BLaER1 (cell line): ENCODE results near the gene IDH2.

Experiments
- H3K27ac ChIP-seq: shearing (Covaris generic); formaldehyde crosslinking; 2 replicates; pipeline ENCODE4 v1.8.1; 2022
- H3K27me3 ChIP-seq: shearing (Covaris generic); formaldehyde crosslinking; 2 replicates; pipeline ENCODE4 v1.8.1; 2022
- H3K36me3 ChIP-seq: shearing (Covaris generic); formaldehyde crosslinking; 2 replicates; pipeline ENCODE4 v1.8.1; 2022
- H3K4me1 ChIP-seq: shearing (Covaris generic); formaldehyde crosslinking; 2 replicates; pipeline ENCODE4 v1.8.1; 2022
- H3K4me2 ChIP-seq: shearing (Covaris generic); formaldehyde crosslinking; 2 replicates; pipeline ENCODE4 v1.8.1; 2022
- H3K4me3 ChIP-seq: shearing (Covaris generic); formaldehyde crosslinking; 2 replicates; pipeline ENCODE4 v1.8.1; 2022
- H3K9ac ChIP-seq: shearing (Covaris generic); formaldehyde crosslinking; 2 replicates; pipeline ENCODE4 v1.8.1; 2022
- H3K9me3 ChIP-seq: shearing (Covaris generic); formaldehyde crosslinking; 2 replicates; pipeline ENCODE4 v1.8.1; 2022
- H4K20me1 ChIP-seq: shearing (Covaris generic); formaldehyde crosslinking; 2 replicates; pipeline ENCODE4 v1.8.1; 2022
- Cebpa-rat ChIP-seq: shearing (Covaris generic); IDR thresholded peaks from 2 replicates; pipeline ENCODE4 v1.8.1; 2022

IDH2 gene

DNA sequence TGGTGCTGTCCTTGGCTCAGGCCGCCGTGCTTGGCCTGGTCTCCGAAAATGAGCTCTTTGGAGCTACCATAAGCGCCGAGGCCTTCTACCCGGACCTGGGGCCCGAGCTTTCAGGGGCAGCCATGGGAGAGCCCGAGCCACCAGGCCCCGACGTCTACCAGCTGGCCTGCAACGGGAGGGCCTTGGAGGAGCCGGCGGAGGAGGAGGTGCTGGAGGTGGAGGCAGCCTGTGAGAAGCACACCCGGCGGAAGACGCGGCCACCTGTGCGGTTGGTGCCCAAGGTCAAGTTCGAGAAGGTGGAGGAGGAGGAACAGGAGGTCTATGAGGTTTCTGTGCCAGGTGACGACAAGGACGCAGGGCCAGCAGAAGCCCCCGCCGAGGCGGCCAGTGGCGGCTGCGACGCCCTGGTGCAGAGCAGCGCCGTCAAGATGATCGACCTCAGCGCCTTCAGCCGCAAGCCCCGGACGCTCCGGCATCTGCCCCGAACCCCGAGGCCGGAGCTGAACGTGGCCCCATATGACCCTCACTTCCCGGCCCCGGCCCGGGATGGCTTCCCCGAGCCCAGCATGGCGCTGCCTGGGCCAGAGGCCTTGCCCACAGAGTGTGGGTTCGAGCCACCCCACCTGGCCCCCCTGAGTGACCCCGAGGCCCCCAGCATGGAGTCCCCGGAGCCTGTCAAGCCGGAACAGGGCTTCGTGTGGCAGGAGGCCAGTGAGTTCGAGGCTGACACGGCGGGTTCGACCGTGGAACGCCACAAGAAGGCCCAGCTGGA is 34.9 kb downstream of the IDH2 start:
- Histone ChIP-seq H3K36me3 (peaks cover 39% of the 10 kb centered on the region), H3K4me2 (no peak overlapping the region), H3K27me3 (no peaks in the 10 kb centered on the region), H4K20me1 (0 out of 2 replicates have a peak, but pooled peaks cover under 1% of the 10 kb centered on the region), H3K9me3 (no peaks in the 10 kb centered on the region), H3K9ac (no peak overlapping the region), H3K4me3 (no peak overlapping the region), H3K4me1 (peaks cover 71% of the 10 kb centered on the region), H3K27ac (peak overlapping the region; percentile 40)
- no peak for TF ChIP-seq Cebpa-rat

DNA sequence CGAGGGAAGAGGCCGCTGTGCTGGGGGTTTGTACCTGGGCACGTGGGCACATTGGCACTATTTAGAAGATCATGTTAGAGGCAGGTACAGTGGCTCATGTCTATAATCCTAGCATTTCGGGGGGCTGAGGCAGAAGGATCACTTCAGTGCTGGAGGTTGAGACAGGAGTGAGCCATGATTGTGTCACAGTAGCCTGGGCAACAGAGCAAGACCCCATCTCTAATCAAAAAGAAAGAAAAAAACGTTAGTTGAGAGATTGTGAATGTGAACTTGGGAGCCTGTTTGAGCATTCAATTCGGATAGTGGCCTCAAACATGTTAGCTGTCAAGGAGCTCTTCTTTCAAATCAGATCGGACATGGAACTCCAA is 36.6 kb downstream of the IDH2 start:
- H3K27ac ChIP-seq: peak overlapping the region; percentile 94
- peaks cover 33% of the 10 kb centered on the region for H3K36me3 ChIP-seq
- H3K4me3 ChIP-seq: no peak overlapping the region
- H4K20me1 ChIP-seq: no peaks in the 10 kb centered on the region
- H3K4me2 ChIP-seq: peak overlapping the region; percentile 88
- H3K9me3 ChIP-seq: no peaks in the 10 kb centered on the region
- no peaks in the 10 kb centered on the region for H3K27me3 ChIP-seq
- peaks cover 73% of the 10 kb centered on the region for H3K4me1 ChIP-seq
- peak overlapping the region; percentile 80 for H3K9ac ChIP-seq
- TF ChIP-seq Cebpa-rat: no peak

GRCh38 chr15:90064911-90065681 is 37.2 kb downstream of the IDH2 start:
- H3K36me3 ChIP-seq: peaks cover 33% of the 10 kb centered on the region
- peak overlapping the region; percentile 56 for H3K4me3 ChIP-seq
- no peak for TF ChIP-seq Cebpa-rat
- H3K4me2 ChIP-seq: peak overlapping the region; percentile 88
- H4K20me1 ChIP-seq: no peaks in the 10 kb centered on the region
- no peaks in the 10 kb centered on the region for H3K9me3 ChIP-seq
- H3K27ac ChIP-seq: peak overlapping the region; percentile 94
- H3K4me1 ChIP-seq: peaks cover 73% of the 10 kb centered on the region
- peak overlapping the region; percentile 80 for H3K9ac ChIP-seq
- H3K27me3 ChIP-seq: no peaks in the 10 kb centered on the region

DNA sequence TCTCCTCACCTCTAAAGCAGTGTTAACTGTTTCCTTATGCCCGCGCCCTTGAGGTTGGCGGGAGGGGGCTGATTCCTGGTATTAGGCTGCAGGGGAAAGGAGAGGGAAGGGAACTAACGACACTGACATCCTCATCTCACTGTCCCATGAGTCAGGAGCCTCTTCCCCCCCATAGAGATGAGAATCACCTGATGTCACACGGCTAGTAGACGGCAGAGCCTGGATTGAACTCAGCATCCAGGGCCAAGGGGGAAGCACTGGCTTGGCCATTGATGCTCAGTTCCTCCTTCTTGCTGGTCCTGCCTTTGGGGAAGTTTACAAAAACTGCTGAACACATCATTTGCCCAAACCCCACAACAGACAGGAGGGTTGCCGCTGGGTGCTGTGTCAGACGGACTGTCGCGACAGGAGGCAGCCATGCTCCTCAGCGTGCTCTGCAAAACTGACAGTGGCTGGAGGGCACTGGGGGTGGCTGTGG is 38.5 kb downstream of the IDH2 start:
- H3K27ac ChIP-seq: peak overlapping the region; percentile 94
- peak overlapping the region; percentile 75 for H3K9ac ChIP-seq
- H3K36me3 ChIP-seq: peaks cover 23% of the 10 kb centered on the region
- peak overlapping the region; percentile 88 for H3K4me2 ChIP-seq
- no peak for TF ChIP-seq Cebpa-rat
- H3K4me1 ChIP-seq: peaks cover 76% of the 10 kb centered on the region
- no peak overlapping the region for H3K4me3 ChIP-seq
- H3K27me3 ChIP-seq: no peaks in the 10 kb centered on the region
- no peaks in the 10 kb centered on the region for H4K20me1 ChIP-seq
- no peaks in the 10 kb centered on the region for H3K9me3 ChIP-seq

- H3K27ac ChIP-seq: peak overlapping the region; percentile 94
- H3K4me3 ChIP-seq: no peak overlapping the region
- H3K4me2 ChIP-seq: peak overlapping the region; percentile 88
- H3K27me3 ChIP-seq: no peaks in the 10 kb centered on the region
- peaks cover 16% of the 10 kb centered on the region for H3K36me3 ChIP-seq
- peak overlapping the region; percentile 75 for H3K9ac ChIP-seq
- H3K4me1 ChIP-seq: peaks cover 83% of the 10 kb centered on the region
- no peaks in the 10 kb centered on the region for H4K20me1 ChIP-seq
- H3K9me3 ChIP-seq: no peaks in the 10 kb centered on the region
- no peak for TF ChIP-seq Cebpa-rat
These were observed 39.1 kb downstream of the IDH2 start for GRCh38 chr15:90062973-90063769.

DNA sequence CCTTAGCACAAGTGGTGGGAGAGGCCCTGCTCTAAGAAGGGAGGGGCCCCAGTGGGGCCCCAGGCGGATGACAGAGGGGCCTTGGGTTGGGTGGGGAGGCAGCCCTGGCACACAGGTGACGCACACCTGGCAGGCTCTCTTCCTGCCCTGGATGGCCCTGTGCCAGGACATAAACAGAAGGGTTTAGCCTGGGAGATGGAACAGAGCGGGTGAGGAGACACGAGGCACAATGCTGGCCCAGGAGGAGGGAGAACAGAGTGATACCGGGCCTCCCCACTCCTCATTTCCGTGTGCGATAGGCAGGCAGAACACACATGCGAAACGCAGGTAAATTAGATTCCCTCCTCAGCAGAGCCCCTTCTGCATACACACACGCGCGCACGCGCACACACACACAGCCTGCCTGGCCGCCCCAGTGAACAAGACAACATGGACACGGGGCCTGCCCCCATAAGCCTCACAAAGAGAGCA is 39.8 kb downstream of the IDH2 start:
- Histone ChIP-seq H3K4me2 (peak overlapping the region; percentile 88), H3K27me3 (no peaks in the 10 kb centered on the region), H3K4me1 (peaks cover 89% of the 10 kb centered on the region), H3K27ac (peak overlapping the region; percentile 94), H3K36me3 (peaks cover 9% of the 10 kb centered on the region), H3K4me3 (no peak overlapping the region), H3K9me3 (no peaks in the 10 kb centered on the region), H4K20me1 (no peaks in the 10 kb centered on the region), H3K9ac (peak overlapping the region; percentile 75)
- TF ChIP-seq Cebpa-rat: no peak

- Histone ChIP-seq H3K9me3 (no peaks in the 10 kb centered on the region), H3K4me1 (peaks cover 94% of the 10 kb centered on the region), H3K9ac (peak overlapping the region; percentile 75)
These were observed 40.2 kb downstream of the IDH2 start for GRCh38 chr15:90062023-90062442.

DNA sequence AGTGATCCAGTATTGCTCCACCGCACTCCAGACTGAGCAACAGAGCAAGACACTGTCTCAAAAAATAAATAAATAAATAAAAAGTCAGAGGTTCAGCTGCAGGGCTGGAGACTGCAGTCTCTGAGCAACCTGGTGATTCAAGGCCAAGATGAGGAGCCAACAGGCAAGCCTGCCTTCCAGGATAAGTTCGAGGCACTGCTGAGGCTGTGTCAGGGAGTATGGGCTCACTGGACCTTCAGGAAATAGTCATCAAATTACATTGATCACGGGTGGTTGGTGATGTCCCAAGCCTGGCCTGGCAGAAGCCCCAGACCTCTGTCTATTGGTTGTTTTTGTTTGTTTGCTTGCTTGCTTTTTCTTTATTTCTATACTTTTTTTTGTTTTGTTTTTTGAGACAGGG is 41.5 kb downstream of the IDH2 start:
- H3K4me1 ChIP-seq: peaks cover 97% of the 10 kb centered on the region
- no peak for TF ChIP-seq Cebpa-rat
- peak overlapping the region; percentile 94 for H3K27ac ChIP-seq
- no peak overlapping the region for H3K4me3 ChIP-seq
- 0 out of 2 replicates have a peak, but pooled peaks cover 3% of the 10 kb centered on the region for H3K36me3 ChIP-seq
- no peaks in the 10 kb centered on the region for H3K27me3 ChIP-seq
- H4K20me1 ChIP-seq: no peaks in the 10 kb centered on the region
- 0 out of 2 replicates have a peak overlapping the region, but pooled peaks have one; percentile 75 for H3K9ac ChIP-seq
- peak overlapping the region; percentile 88 for H3K4me2 ChIP-seq
- H3K9me3 ChIP-seq: no peaks in the 10 kb centered on the region

More at GRCh38 chr15:90062023-90062442, 40.2 kb downstream of the IDH2 start:
- Histone ChIP-seq H3K4me3 (no peak overlapping the region), H4K20me1 (no peaks in the 10 kb centered on the region), H3K27me3 (no peaks in the 10 kb centered on the region), H3K27ac (peak overlapping the region; percentile 94), H3K4me2 (peak overlapping the region; percentile 88), H3K36me3 (peaks cover 5% of the 10 kb centered on the region)
- TF ChIP-seq Cebpa-rat: no peak

- Histone ChIP-seq H3K9me3 (no peaks in the 10 kb centered on the region), H3K27ac (peak overlapping the region; percentile 94), H4K20me1 (no peaks in the 10 kb centered on the region), H3K4me3 (peak overlapping the region; percentile 38; the same call in 1 of the 2 replicates), H3K9ac (peak overlapping the region; percentile 71), H3K27me3 (no peaks in the 10 kb centered on the region), H3K4me1 (peaks cover 96% of the 10 kb centered on the region), H3K36me3 (0 out of 2 replicates have a peak, but pooled peaks cover 3% of the 10 kb centered on the region), H3K4me2 (peak overlapping the region; percentile 88)
- no peak for TF ChIP-seq Cebpa-rat
These were observed 42.9 kb downstream of the IDH2 start for GRCh38 chr15:90059208-90059985.
